Esophagus squamous epithelium (tissue), 4 donors: ENCODE results near the gene LRP1B.

Experiments used
- CTCF ChIP-seq, 6 experiments: fragments of 450-650 bp in 4 of 6; fragments of 200-600 bp in 2 of 6; sonication (generic) in 2 of 6; IDR thresholded peaks; one replicate each; pipeline ENCODE4 v1.5.1; 2016 to 2019; ENCODE audit warnings: antibody characterized with exemption in 6 of 6, mild to moderate bottlenecking in 4 of 6, moderate library complexity in 4 of 6
- POLR2A ChIP-seq, 4 donors: fragments of 450-650 bp; IDR thresholded peaks; one replicate each; pipeline ENCODE4 v1.6.1; 2017; ENCODE audit warnings: antibody characterized with exemption in 4 of 4, mild to moderate bottlenecking in 4 of 4, moderate library complexity in 3 of 4

GRCh38 chr2:140627136-140627535, 1503.7 kb downstream of the LRP1B start:
- no peak for TF ChIP-seq CTCF (IDR thresholded peaks at IDR 0.05)
- no peak for TF ChIP-seq POLR2A (IDR thresholded peaks at IDR 0.05)
